H1 (cell line): ENCODE results near the gene ZBTB2.

Experiments used
- EP300 ChIP-seq, 2 experiments: IDR thresholded peaks; 1 replicate in 1 of 2; 2 replicates in 1 of 2; pipeline ENCODE4 v1.6.1; 2011 to 2012; ENCODE audit warnings: low read depth in 2 of 2, low read length in 2 of 2, mild to moderate bottlenecking in 2 of 2, borderline replicate concordance in 1 of 2, inconsistent platforms in 1 of 2, moderate library complexity in 1 of 2
- POLR2A ChIP-seq, 2 experiments: IDR thresholded peaks; 1 replicate in 1 of 2; 2 replicates in 1 of 2; pipeline ENCODE4 v1.6.1; 2011; ENCODE audit warnings: low read depth in 2 of 2, low read length in 2 of 2, mild to moderate bottlenecking in 2 of 2; ENCODE audit errors: control extremely low read depth in 1 of 2
- POLR2AphosphoS5 ChIP-seq: IDR thresholded peaks from 2 replicates; pipeline ENCODE4 v1.6.1; 2011; ENCODE audit warnings: low read depth, low read length
- SIX5 ChIP-seq: IDR thresholded peaks from 2 replicates; pipeline ENCODE4 v1.6.1; 2011; ENCODE audit warnings: mild to moderate bottlenecking, low read depth, low read length
- TEAD4 ChIP-seq: IDR thresholded peaks from 2 replicates; pipeline ENCODE4 v1.6.1; 2012; ENCODE audit warnings: low read depth, low read length, inconsistent platforms, mixed read lengths
- TF ChIP-seq, protein P1 (sequence below), 3 experiments: IDR thresholded peaks; 1 replicate in 2 of 3; 2 replicates in 1 of 3; pipeline versions ENCODE4 v1.5.1 to v1.6.1; 2011; ENCODE audit warnings: low read length in 3 of 3, mild to moderate bottlenecking in 3 of 3, inconsistent platforms in 2 of 3, low read depth in 1 of 3, moderate library complexity in 1 of 3; ENCODE audit not compliant: insufficient read depth in 1 of 3; ENCODE audit errors: control extremely low read depth in 1 of 3

DNA sequence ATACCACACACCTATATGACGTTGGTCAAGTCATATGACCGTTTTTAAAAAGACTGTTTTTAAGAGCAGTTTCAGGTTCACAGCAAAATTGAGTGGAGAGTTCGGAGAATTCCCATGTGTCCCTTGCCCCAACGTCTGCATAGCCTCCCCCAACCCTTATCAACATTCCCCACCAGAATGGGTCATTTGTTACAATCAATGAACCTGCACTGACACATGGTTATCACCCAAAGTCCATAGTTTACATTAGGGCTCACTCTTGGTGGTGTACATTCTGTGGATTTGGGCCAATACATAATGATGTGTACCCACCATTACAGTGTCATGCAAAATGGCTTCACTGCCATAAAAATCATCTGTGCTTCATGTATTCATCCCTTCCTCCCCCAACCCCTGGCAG lies 52.0 kb downstream of the ZBTB2 start:
- TF ChIP-seq SIX5 (no peak), EP300 (IDR thresholded peaks at IDR 0.05; ENCODE audit: borderline replicate concordance in 1 of 2, low read depth in 2 of 2, low read length in 2 of 2) (no peak), TEAD4 (no peak), POLR2A (IDR thresholded peaks at IDR 0.05; ENCODE audit: control extremely low read depth in 1 of 2, low read depth in 2 of 2, low read length in 2 of 2) (no peak), POLR2AphosphoS5 (no peak)
- TF ChIP-seq, protein P1, sequence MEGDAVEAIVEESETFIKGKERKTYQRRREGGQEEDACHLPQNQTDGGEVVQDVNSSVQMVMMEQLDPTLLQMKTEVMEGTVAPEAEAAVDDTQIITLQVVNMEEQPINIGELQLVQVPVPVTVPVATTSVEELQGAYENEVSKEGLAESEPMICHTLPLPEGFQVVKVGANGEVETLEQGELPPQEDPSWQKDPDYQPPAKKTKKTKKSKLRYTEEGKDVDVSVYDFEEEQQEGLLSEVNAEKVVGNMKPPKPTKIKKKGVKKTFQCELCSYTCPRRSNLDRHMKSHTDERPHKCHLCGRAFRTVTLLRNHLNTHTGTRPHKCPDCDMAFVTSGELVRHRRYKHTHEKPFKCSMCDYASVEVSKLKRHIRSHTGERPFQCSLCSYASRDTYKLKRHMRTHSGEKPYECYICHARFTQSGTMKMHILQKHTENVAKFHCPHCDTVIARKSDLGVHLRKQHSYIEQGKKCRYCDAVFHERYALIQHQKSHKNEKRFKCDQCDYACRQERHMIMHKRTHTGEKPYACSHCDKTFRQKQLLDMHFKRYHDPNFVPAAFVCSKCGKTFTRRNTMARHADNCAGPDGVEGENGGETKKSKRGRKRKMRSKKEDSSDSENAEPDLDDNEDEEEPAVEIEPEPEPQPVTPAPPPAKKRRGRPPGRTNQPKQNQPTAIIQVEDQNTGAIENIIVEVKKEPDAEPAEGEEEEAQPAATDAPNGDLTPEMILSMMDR (IDR thresholded peaks at IDR 0.05; ENCODE audit: control extremely low read depth in 1 of 3, insufficient read depth in 1 of 3, low read depth in 1 of 3, low read length in 3 of 3), result no peak
